ENCODE data around the gene STOX2.

Gene STOX2

GRCh38 chr4:184058026-184058425 lies 152.9 kb downstream of the STOX2 start:
- no peak overlapping the region for H3K4me3 ChIP-seq (replicated peaks; ENCODE audit: low read depth, low read length)
- DNase-seq (ENCODE audit: low read depth), result no peak
- TF ChIP-seq CTCF (IDR thresholded peaks at IDR 0.05; ENCODE audit: low read length, missing control alignments), result no peak

GRCh38 chr4:184059099-184059498 lies 154.0 kb downstream of the STOX2 start:
- TF ChIP-seq CTCF (IDR thresholded peaks at IDR 0.05; ENCODE audit: low read length, missing control alignments), result no peak
- no peak for DNase-seq (ENCODE audit: low read depth)
- no peak overlapping the region for H3K4me3 ChIP-seq (replicated peaks; ENCODE audit: low read depth, low read length)

GRCh38 chr4:184061582-184061981 lies 156.5 kb downstream of the STOX2 start:
- DNase-seq (ENCODE audit: low read depth), result no peak
- no peak for TF ChIP-seq CTCF (IDR thresholded peaks at IDR 0.05; ENCODE audit: low read length, missing control alignments)
- no peak overlapping the region for H3K4me3 ChIP-seq (replicated peaks; ENCODE audit: low read depth, low read length)

GRCh38 chr4:184062769-184063168 lies 157.7 kb downstream of the STOX2 start:
- H3K4me3 ChIP-seq (replicated peaks; ENCODE audit: low read depth, low read length), result no peak overlapping the region
- TF ChIP-seq CTCF (IDR thresholded peaks at IDR 0.05; ENCODE audit: low read length, missing control alignments), result no peak
- no peak for DNase-seq (ENCODE audit: low read depth)

GRCh38 chr4:184064877-184065276 lies 159.8 kb downstream of the STOX2 start:
- no peak for TF ChIP-seq CTCF (IDR thresholded peaks at IDR 0.05; ENCODE audit: low read length, missing control alignments)
- DNase-seq (ENCODE audit: low read depth), result no peak
- no peak overlapping the region for H3K4me3 ChIP-seq (replicated peaks; ENCODE audit: low read depth, low read length)

- no peak for TF ChIP-seq CTCF (IDR thresholded peaks at IDR 0.05; ENCODE audit: low read length, missing control alignments)
Measured at GRCh38 chr4:184066584-184067300, 161.6 kb downstream of the STOX2 start.

GRCh38 chr4:184067931-184068554 lies 162.9 kb downstream of the STOX2 start:
- DNase-seq (ENCODE audit: low read depth), result no peak
- no peak for TF ChIP-seq CTCF (IDR thresholded peaks at IDR 0.05; ENCODE audit: low read length, missing control alignments)
- no peak overlapping the region for H3K4me3 ChIP-seq (replicated peaks; ENCODE audit: low read depth, low read length)

More at GRCh38 chr4:184066584-184067300, 161.6 kb downstream of the STOX2 start:
- no peak for DNase-seq (ENCODE audit: low read depth)
- no peak overlapping the region for H3K4me3 ChIP-seq (replicated peaks; ENCODE audit: low read depth, low read length)
